ENCODE measurements around the gene ARHGEF37.

Gene ARHGEF37

DNA sequence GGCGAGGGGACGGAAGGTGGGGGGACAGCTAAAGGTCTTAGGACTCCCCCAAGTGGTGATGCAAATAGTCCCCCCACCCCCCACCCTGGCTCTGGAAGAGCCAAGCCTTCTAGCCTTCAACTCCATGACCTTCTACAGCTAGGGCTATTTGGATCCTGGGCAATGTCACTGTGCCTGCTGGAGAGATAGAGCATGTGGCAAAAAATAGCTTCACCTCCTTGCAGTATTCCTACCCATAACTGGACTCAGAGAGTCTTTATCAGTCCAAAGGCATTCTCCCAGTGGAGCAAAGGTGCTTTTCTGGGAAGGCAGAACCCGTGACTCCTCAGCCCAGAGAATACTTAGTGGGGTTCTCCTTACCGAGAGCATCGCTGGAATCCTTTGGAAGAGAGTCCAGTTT is 100.0 kb downstream of the ARHGEF37 start:
- no peak for DNase-seq

DNA sequence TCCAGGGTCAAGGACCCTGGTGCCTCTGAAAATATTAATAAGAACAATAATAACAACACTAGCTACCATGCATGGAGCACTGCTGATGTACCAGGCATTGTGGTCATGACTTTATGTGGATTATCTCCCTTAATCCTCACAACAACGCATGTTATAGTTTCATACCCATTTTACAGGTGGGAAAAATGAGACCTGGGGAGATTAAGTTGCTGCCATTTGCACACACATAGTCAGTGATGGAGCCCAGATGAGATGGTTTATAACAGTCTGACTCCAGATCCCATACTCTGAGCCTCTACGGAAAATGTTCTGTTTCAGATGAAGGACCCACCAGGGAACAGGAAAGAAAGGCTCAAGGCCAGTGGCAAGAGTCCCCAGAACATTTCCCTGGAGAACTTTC is 100.6 kb downstream of the ARHGEF37 start:
- DNase-seq: no peak

DNA sequence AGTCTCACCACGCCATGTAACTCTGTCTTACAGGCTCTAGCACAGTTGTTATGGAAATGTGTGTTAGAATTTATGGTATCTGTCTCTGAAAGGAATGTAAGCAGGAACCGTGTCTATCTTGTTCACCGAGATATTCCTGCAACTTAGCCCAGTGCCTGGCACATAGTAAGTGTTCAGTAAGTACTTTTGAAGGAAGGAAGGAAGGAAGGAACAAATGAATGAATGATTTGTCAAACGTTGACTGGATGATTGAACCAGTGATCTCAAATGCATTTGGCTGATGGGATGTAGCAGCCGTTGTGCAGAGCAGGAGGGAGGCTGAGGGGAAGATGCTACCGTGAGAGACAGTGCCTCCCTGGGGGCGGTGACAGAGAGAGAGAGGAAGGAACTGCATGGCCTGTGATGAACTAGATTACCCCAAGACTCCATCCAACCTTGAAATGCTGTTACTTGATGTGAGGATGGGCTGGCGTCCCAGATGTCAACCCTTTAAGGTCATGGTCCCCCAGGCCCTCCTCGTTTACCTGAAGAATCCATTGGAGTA is 101.3 kb downstream of the ARHGEF37 start:
- no peak for DNase-seq

DNA sequence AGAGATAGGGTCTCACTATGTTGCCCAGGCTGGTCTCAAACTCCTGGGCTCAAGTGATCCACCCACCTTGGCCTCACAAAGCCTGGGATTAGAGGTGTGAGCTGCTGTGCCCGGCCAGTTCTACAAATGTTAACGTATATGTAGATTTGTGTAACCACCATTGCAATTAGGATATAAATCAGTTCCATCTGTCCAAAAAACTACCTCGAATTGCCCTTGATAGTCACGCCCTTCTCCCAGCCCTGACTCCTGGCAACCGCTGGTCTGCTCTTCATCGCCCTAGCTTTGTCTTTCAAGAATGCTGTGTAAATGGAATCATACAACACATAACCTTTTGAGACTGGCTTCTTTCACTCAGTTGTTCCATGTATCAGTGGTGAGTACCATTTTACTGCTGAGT is 102.7 kb downstream of the ARHGEF37 start:
- no peak for DNase-seq

DNA sequence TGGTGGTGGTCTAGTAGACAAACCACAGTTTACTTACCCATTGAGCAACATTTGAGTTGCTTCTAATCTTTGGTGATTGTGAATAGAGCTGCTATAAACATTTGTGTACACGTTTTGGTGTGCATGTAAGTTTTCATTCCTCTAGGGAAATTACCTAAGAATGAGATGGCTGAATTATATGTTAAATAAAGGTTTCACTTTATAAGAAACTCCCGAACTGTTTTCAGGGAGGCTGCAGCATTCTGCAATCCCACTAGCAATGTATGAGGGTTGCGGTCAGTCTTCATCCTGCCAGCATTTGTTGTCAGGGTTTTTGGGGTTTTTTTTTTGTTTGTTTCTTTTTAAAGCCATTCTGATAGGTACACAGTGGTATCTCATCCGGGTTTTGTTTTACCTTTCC is 103.1 kb downstream of the ARHGEF37 start:
- no peak for DNase-seq
